Prostate gland (tissue), 2 donors: ENCODE data around the gene GRK1.
"Not testable (repeated sequence)": the region's sequence is repeated elsewhere in the genome, so short reads cannot be mapped to it uniquely, and the experiment has no call there.

Experiments
- POLR2A ChIP-seq: fragments of 450-650 bp; IDR thresholded peaks from one replicate; pipeline ENCODE4 v1.6.1; 2016; ENCODE audit warnings: antibody characterized with exemption, mild to moderate bottlenecking
- POLR2AphosphoS5 ChIP-seq: sonication (generic); formaldehyde crosslinking; IDR thresholded peaks from one replicate; pipeline ENCODE4 v1.6.1; 2017; ENCODE audit warnings: antibody characterized with exemption
- TF ChIP-seq, protein P1 (sequence below), 4 experiments: fragments of 200-600 bp in 2 of 4; fragments of 450-650 bp in 2 of 4; sonication (generic) in 2 of 4; IDR thresholded peaks; 1 replicate in 3 of 4; 2 replicates in 1 of 4; pipeline ENCODE4 v1.5.1; 2016 to 2019; ENCODE audit warnings: antibody characterized with exemption in 4 of 4, mild to moderate bottlenecking in 2 of 4, moderate library complexity in 2 of 4

DNA sequence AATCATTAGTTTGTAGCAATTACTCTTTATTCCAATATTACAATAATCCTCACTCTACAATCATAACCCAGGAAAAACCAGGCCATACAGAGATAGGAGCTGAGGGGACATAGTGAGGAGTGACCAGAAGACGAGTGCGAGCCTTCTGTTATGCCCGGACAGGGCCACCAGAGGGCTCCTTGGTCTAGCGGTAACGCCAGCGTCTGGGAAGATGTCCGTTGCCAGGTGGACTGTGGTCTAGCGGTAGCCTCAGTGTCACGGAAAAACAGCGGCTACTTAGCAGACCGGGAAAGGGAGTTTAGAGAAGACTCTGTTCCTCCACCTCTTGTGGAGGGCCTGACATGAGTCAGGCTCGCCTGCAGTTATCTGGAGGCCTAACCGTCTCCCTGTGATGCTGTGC lies 45.5 kb upstream of the GRK1 start:
- TF ChIP-seq, protein P1, sequence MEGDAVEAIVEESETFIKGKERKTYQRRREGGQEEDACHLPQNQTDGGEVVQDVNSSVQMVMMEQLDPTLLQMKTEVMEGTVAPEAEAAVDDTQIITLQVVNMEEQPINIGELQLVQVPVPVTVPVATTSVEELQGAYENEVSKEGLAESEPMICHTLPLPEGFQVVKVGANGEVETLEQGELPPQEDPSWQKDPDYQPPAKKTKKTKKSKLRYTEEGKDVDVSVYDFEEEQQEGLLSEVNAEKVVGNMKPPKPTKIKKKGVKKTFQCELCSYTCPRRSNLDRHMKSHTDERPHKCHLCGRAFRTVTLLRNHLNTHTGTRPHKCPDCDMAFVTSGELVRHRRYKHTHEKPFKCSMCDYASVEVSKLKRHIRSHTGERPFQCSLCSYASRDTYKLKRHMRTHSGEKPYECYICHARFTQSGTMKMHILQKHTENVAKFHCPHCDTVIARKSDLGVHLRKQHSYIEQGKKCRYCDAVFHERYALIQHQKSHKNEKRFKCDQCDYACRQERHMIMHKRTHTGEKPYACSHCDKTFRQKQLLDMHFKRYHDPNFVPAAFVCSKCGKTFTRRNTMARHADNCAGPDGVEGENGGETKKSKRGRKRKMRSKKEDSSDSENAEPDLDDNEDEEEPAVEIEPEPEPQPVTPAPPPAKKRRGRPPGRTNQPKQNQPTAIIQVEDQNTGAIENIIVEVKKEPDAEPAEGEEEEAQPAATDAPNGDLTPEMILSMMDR (IDR thresholded peaks at IDR 0.05): peak in 1 of 4 experiments; percentile 19
- TF ChIP-seq POLR2A, POLR2AphosphoS5: not testable (repeated sequence)
